Forelimb muscle (tissue), 1 donor: ENCODE data around the gene HDDC3. TPM values are rescaled to one million over a fixed set of nuclear protein-coding genes. Genes with fewer than 3 reads are reported as not detected.

Experiments
- polyA plus RNA-seq: library from polyadenylated mRNA; unstranded; fragments of 120-200 nt; gene quantifications from one replicate; pipeline ENCODE4 v1.2.1, GENCODE V29; 2013; ENCODE audit not compliant: insufficient read length

The HDDC3 gene
- polyA plus RNA-seq, 1 donor = 11.3 TPM

Other genes starting within 250 kb of the HDDC3 start
- 4.8 TPM for gene BLM, start 215.2 kb downstream of the HDDC3 start, polyA plus RNA-seq
- 26.7 TPM for gene FURIN, start 64.0 kb downstream of the HDDC3 start, polyA plus RNA-seq
- 12.6 TPM for gene FES, start 48.0 kb downstream of the HDDC3 start, polyA plus RNA-seq
- 34.7 TPM for gene MAN2A2, start 29.2 kb downstream of the HDDC3 start, polyA plus RNA-seq
- gene UNC45A, start 2.7 kb upstream of the HDDC3 start, polyA plus RNA-seq = 23.2 TPM
- 13.0 TPM for gene RCCD1, start 22.3 kb upstream of the HDDC3 start, polyA plus RNA-seq
- gene PRC1, start 62.0 kb upstream of the HDDC3 start, polyA plus RNA-seq = 32.5 TPM
- 10.9 TPM for gene VPS33B, start 90.0 kb upstream of the HDDC3 start, polyA plus RNA-seq
- gene SV2B, start 167.7 kb upstream of the HDDC3 start, polyA plus RNA-seq = 3.0 TPM